Measurements from ENCODE around the gene MEGF6.
A peak's percentile ranks its signal among the peaks of the same experiment; 100 is the strongest.

Gene MEGF6

DNA sequence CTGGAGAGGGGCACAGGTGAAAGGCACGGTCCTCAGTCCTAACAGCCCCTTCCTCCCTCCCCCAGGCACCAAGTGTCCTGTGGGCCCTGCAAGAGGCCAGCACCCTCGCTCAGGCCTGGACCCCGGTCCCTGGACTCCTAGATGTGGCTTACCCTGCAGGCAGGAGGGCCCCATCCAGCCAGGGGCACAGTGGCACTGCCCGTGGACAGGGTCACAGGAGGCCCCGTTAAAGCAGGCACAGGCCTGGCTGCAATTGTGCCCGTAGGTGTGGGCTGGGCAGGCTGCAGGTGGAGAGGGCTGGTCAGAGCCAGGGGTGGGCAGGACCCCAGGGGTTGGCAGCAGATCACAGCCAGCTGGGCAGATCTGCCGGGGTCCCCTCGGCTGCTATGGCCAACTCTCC lies 112.3 kb downstream of the MEGF6 start:
- DNase-seq: no peak

- no peak for DNase-seq
Observed at GRCh38 chr1:3498246-3498930, 112.9 kb downstream of the MEGF6 start.

- DNase-seq: no peak
Observed at GRCh38 chr1:3497521-3497920, 113.8 kb downstream of the MEGF6 start.

DNA sequence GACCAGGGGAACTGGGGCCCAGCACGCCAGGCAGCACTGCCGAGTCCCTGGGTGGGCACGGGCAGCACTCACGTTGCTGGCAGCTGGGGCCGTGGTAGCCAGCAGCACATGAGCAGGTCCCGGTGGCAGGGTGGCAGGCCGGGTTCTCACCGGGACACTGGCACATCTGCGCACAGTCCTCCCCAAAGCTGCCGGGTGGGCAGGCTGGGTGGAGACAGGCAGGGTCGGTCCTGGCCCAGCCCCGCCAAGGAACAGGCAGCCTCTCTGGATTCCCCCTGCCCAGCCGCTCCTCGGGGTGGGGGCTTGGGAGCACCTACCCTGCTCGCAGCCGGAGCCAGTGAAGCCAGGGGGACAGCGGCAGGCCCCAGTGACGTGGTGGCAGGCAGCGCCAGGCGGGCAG lies 114.4 kb downstream of the MEGF6 start:
- no peak for DNase-seq

GRCh38 chr1:3495776-3496745 lies 115.2 kb downstream of the MEGF6 start:
- no peak for DNase-seq

DNA sequence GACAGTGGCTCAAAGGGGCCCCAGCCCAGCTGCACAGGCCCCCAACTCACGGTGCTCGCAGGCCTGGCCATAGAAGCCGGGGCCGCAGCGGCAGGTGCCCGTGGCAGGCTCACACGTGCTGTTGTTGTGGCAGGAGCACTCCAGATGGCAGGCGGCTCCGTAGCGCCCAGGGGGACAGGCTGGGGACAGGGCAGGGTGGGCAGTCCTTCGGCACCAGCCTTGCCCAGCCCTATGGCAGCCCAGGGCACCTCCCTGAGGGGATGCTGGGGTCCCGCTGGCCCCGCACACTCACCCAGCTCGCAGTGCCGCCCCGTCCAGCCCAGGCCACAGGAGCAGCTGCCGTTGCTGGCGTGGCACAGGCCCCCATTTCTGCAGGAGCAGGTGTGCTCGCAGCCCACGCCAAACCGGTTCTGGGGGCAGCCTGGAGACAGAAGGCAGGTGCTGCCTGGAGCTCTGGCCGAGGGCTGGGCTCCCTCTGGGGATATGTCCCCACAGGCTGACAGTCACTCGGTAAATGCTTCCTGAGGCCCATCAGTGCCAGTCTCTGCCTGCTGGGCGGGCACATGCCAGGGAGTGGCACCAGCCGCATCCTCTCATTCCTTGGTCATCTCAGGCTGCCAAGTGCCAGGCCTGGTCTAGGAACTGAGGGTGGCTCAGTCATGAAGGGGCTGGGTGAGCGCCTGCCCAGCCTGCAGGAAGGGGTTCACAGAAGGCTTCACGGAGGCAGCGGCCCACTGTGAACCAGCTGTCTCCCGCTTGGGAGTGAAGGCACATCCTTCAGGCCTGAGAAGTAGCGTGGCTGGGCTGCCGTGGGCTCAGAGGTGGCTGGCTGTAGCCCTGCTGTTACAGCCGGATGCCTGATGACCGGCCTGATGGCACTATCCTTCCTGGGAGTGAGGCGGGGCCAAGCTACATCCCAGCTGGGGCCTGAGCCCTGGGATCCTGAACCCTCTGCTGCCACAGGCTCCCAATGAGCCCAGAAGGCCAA lies 116.7 kb downstream of the MEGF6 start:
- DNase-seq: no peak

GRCh38 chr1:3492545-3493246 lies 118.6 kb downstream of the MEGF6 start:
- no peak for DNase-seq

DNA sequence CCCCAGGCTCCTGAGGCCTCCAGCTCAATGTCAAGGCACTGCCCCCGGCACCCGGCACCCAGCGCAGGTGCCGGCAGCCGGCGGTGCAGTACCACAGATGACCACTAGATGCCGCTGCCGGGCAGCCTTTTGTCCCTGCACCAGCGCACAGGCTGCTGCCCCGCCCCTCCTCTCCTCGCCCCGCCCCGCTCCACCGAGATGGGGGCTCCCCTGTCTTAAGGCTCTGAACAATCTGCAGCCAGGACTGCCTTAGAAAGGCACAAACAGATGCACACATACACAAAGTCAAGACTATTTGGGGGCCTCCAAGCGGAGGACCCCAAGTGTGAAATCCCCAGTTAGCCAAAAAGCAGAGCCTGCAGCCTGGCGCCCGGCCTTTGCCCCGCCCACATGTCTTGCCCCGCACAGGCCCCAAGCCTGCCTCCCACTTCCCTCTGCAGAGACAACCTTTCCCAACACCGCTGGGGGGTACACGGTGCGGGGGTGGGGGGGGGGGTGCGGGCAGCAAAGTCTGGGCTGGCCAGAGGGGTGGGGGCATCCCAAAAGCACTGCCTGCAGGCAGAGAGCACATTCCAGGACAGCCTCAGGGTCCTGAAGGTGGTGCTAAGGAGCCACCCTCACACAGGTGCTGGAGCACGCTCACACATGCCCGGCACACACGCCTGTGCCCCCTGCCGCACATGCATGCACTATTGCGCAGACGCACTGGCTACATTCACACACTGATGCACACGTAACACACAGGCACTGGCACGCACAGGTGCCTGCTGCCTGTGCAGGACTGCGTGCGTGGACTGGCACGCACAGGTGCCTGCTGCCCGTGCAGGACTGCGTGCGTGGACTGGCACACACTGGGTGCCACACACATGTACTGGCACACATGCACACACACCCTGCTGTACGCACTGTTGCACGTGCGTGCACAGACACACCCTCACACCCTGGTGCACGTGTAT lies 119.7 kb downstream of the MEGF6 start:
- DNase-seq: peak; percentile 69 to 87 (median 78)

DNA sequence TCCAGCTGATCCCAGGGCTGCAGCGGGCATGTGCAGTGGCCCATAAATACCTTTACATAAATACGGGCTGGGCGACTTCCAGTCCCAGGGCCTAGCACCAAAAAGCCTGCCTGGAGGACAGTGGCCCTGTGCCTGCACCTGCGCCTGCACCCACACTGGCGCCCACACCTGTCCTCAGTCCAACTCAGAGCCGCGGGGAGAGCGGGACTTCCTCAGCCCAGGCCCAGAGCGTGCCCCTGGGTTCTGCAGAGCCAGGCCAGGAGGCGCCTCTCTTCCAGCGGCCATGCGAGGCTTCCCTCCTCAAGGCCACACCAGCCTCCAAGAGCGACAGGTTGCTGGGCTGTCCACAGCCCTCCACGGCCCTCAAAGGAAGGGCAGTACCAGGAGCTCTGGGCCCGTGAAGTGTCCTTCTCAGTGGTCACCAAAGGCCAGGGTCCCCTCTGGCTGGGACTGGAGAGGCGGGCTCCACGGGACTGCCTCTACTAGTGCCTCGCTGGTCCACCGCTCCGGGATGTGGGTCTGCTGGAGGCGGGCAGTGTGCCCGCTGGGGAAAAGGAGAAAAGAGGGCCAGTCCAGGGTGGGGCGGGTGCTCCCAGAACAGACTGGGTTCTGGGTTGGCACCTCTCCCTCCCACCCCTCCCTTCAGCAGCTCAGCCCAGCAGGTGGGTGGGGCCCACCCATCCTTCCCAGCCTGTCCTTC lies 121.1 kb downstream of the MEGF6 start:
- DNase-seq: no peak

DNA sequence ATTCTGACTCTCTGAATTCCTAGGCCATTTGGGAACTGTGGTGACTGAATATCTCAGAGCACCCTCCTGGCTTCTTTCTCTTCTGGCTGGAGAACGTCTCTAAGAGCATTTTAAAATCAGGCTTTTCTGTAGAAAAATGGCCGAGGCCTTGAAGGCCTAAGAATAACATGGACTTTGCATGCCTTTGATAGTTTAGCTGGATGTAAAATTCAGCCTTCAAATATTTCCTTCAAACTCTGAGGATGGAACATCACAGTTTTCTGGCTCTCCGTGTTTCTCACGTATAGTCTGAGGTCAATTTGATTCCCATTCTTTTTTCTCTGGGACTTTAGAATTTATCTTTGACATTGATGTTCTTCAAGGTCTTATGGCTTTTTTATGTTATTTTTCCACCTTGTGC lies 122.9 kb downstream of the MEGF6 start:
- no peak for DNase-seq

DNA sequence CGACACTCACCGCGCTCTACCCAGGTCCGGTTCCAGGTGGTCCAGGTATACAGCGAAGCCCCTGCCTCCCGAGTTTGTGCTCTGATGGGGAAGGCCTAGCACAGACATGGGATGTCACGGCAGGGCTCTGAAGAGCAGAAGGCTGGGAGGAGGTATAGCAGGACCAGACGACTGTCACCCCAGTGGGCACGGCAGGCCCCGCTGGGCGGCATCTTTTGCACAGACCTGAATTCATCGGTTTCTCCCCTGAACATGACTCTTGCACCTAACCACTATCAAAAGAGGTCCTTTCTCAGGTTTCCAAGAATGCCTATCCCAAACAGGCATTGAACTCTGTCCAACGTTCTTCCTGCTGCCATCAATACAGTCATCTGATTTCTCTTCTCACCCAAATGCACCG lies 126.3 kb downstream of the MEGF6 start:
- no peak for DNase-seq

- DNase-seq: peak in 1 of 4 experiments; percentile 28
Observed at GRCh38 chr1:3483801-3484444, 127.4 kb downstream of the MEGF6 start.

DNA sequence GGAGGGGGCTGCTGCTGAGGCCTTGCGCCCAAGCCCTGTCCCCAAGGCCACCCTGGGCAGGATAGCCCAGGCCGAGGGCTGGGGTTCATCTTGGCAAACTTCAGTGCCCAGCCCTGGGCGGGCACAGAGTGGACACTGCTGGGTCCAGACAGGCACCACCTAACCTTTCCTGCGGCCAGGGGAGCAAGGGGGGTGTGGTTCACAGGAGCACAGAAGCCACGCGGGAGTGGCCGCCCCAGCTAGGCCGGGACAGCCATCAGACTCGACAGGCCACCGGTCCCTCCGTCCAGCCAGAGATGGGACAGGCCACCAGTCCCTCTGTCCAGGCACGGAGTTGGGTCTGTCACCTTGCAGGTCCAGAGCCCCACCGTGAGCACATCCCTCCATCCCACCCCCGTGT lies 127.9 kb downstream of the MEGF6 start:
- DNase-seq: no peak

DNA sequence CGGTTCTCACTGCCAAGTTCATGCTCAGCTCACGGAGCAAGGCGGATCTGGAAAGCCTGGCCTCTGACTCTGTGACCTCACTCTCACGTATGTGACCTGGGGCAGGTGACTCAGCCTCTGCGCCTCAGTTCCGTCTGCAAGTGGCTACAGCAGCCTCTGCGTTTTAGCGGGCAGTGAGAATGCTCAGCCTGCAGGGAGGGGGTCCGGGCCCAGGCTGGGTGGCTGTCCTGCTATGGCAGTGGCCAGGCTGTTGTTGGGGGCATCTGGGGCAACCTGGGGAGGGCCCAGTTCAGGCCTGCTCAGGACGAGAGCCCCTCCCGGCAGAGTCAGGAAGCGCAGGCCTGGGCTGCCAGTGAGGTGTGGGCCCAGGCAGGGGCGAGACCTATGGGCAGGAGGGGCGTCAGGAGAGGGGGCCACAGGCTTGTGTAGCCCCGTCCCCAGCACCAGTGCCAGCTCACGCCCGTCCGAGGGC lies 128.9 kb downstream of the MEGF6 start:
- no peak for DNase-seq

GRCh38 chr1:3481836-3482375 lies 129.4 kb downstream of the MEGF6 start:
- DNase-seq: no peak

DNA sequence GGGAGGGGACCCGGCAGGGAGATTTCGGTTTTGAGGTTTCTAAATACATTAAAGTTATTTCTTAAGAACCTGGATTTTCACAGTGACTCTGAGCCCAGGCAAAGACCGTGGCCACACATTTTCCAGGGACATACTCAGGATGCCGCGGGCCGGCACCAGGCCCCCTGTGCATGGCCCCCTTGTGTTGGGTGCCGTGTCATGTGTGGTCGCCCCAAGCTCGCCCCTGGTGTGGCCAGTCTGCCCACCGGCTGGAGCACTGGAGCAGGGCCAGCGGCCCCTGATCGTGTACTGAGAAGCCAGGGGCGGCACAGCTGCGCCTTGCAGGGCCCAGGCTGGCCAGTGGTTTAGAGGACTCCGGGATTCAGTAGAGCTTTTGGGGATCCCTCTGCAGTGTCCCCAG lies 130.3 kb downstream of the MEGF6 start:
- DNase-seq: no peak

GRCh38 chr1:3480369-3480719 lies 131.0 kb downstream of the MEGF6 start:
- DNase-seq: no peak

DNA sequence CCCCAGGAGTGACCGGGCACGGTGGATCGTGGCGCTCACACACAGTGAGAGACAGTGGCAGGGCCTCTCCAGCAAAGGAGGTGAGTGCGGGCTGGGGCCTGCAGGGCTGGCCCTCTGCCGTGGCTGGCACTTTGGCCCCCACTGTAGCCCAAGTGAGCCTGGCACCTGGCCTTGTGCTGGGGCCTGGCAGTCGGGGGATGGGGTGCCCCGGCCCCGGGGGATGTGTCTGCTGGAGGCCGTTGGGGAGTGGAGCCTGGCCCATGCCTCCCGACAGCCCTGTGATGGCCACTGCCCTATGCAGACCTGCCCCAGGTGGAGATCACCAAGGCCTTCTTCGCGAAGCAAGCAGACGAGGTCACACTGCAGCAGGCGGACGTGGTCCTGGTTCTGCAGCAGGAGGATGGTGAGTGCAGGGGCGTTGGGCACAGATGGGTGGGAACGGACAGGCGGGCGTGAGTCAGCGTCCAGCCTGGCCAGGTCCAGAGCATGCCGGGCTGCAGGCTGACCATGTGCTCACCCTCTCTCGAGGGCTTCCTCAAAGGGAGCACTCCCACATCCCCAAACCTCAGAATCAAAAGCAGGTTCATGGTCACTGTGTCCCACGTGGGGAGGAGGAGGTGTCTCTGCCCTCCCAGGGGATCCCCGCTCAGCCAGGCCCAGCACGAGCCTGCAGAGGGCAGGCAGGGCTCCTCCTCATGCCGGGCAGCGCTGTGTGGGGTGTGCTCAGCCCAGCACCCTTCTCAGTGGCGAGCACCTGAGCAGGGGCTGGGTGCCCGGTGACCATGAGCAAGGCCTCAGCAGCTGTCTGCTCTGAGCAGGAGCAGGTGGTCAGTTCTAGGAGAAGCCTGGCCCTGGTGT lies 131.6 kb downstream of the MEGF6 start:
- DNase-seq: no peak

GRCh38 chr1:3478187-3478586 lies 133.1 kb downstream of the MEGF6 start:
- DNase-seq: no peak

Measured in activated naive CD4-positive, alpha-beta T cell (primary cell).